HG03520 (cell line): ENCODE data around the gene OR10T2.
"Not testable (repeated sequence)": the region's sequence is repeated elsewhere in the genome, so short reads cannot be mapped to it uniquely, and the experiment has no call there.

Experiments
- ATAC-seq: cut with Tn5 transposase; IDR thresholded peaks from one replicate; pipeline ENCODE4 v1.9.1; 2021; ENCODE audit warnings: mild to moderate bottlenecking, moderate library complexity; ENCODE audit not compliant: unreplicated experiment

OR10T2 gene

DNA sequence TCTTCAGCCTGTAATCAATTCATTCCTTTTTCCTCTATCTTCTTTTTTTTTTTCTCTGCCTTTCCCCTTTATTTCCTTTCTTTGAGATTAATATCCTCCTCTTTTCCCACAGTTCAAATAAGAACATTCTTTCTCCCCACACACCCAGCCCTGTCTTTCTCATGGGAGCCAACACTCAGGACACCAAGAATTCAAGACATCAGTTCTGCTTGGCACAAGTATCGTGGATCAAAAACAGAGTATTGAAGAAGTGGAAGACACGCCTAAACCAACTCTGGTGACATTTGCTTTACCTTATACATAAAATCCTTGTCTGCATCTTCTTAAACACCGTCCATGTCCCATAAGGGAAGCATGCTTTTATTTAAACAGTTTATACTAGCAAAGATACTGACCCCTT is 42.6 kb downstream of the OR10T2 start:
- no peak for ATAC-seq

DNA sequence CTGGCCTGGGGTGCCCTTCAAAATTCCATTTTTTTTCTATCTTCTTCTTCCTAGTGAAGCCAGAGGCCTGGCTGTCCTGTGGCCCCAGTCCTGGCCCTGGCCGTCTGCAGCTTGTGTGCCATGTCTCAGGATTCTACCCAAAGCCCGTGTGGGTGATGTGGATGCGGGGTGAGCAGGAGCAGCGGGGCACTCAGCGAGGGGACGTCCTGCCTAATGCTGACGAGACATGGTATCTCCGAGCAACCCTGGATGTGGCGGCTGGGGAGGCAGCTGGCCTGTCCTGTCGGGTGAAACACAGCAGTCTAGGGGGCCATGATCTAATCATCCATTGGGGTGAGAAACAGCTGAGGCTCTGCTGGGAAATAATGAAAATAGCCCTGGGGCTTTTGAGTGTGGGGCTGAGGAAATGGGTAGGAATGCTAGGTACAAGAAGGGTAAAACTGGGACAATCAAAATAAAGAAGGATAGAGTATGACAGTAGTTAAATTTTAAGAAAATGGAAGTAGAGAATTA is 43.4 kb downstream of the OR10T2 start:
- ATAC-seq, result no peak

DNA sequence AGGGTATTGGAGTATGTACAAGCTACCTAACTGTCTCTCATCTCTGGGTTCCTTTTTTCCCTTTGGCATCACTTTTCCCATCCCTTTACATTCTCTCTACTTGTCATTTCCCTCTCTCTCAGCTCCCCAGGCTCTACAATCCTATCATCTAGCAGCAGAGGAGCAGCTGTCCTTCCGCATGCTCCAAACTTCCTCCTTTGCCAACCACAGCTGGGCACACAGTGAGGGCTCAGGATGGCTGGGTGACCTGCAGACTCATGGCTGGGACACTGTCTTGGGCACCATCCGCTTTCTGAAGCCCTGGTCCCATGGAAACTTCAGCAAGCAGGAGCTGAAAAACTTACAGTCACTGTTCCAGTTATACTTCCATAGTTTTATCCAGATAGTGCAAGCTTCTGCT is 45.0 kb downstream of the OR10T2 start:
- no peak for ATAC-seq

DNA sequence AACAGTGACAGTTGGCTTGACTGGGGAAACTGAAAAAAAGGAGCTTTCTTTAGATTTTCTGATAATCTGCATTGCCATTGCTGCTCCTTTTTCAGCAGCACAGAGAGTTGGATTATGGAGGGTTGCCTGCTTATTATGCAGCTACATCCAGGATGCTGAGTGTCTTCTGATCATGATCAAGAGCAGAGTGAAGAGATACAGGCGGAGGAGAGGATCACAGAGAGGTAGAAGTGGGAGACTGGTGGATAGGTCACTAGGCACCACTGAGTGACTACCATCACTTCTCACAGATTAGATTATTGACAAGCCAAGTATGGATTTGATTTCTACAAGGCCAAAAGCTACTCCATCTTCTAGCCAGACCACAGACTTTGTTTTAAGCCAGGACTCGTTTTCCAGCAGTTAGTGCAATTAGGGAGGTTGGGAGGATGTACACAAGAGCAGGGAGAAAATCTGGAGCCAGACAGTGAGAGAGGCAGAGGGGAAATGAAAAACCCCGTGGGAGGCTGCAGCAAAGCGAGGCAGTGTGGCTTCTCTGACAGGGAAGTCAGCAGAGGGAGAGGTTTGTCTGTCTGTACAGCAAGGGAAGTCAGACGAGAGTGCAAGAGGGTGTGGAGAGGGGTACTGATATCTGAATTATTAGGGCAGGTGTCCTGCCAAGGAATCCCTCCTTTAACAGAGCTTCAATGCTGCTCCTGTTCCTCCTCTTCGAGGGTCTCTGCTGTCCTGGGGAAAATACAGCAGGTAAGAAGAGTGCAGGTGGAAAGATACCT is 45.8 kb downstream of the OR10T2 start, which contains the start of gene CD1E:
Gene CD1E (plus strand): TSS at position 592 of the 773 bp plus-strand sequence. CDS start 95 bp downstream, at position 687.
- ATAC-seq, result no peak

DNA sequence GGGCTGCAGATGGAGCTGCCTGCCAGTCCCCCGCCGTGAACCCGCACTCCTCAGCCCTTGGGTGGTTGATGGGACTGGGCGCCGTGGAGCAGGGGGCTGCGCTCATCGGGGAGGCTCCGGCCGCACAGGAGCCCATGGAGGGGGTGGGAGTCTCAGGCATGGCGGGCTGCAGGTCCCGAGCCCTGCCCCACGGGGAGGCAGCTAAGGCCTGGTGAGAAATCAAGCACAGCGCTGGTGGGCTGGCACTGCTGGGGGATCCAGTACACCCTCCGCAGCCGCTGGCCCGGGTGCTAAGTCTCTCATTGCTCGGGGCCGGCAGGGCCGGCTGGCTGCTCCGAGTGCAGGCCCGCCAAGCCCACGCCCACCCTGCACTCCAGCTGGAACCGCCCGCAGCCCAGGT is 50.3 kb downstream of the OR10T2 start:
- not testable (repeated sequence) for ATAC-seq
